Umbilical cord (tissue), 1 donor: ENCODE measurements around the gene NIP7. TPM values are rescaled to one million over a fixed set of nuclear protein-coding genes. Genes with fewer than 3 reads are reported as not detected.

Experiments
- total RNA-seq: library from RNA; depleted of rRNA; stranded (reverse); fragments of >200 nt; gene quantifications from one replicate; pipeline ENCODE4 v1.2.3, GENCODE V29; 2014; ENCODE audit warnings: low replicate concordance; ENCODE audit not compliant: insufficient read depth

NIP7 gene
- total RNA-seq, 1 donor from 2014 or later, result 12.5 TPM

Other genes starting within 250 kb of the NIP7 start
- gene HAS3, start 234.1 kb upstream of the NIP7 start, total RNA-seq, result 10.4 TPM
- 46.5 TPM for gene CHTF8, start 207.2 kb upstream of the NIP7 start, total RNA-seq
- gene UTP4, start 207.1 kb upstream of the NIP7 start, total RNA-seq, result 13.7 TPM
- gene SNTB2, start 152.6 kb upstream of the NIP7 start, total RNA-seq, result 174 TPM
- 44.5 TPM for gene VPS4A, start 28.4 kb upstream of the NIP7 start, total RNA-seq
- gene PDF, start 9.2 kb upstream of the NIP7 start, total RNA-seq, result 3.1 TPM
- 47.7 TPM for gene COG8, start 208 bp upstream of the NIP7 start, total RNA-seq
- gene TMED6, start 12.0 kb downstream of the NIP7 start, total RNA-seq, result not detected
- gene TERF2, start 46.2 kb downstream of the NIP7 start, total RNA-seq, result 7.2 TPM
- gene CYB5B, start 84.8 kb downstream of the NIP7 start, total RNA-seq, result 97.5 TPM
- 22.6 TPM for gene NFAT5, start 226.2 kb downstream of the NIP7 start, total RNA-seq